Ishikawa (cell line): ENCODE results near the gene EDIL3.

Experiments
- CEBPB ChIP-seq: IDR thresholded peaks from 2 replicates; pipeline ENCODE4 v1.6.1; 2012
- CREB1 ChIP-seq: IDR thresholded peaks from 2 replicates; pipeline ENCODE4 v1.6.1; 2012; ENCODE audit warnings: low read depth
- EGR1 ChIP-seq: IDR thresholded peaks from 2 replicates; pipeline ENCODE4 v1.6.1; 2012
- EP300 ChIP-seq: IDR thresholded peaks from 2 replicates; pipeline ENCODE4 v1.6.1; 2012; ENCODE audit warnings: borderline replicate concordance
- FOXM1 ChIP-seq: IDR thresholded peaks from 2 replicates; pipeline ENCODE4 v1.6.1; 2012; ENCODE audit warnings: low read depth, borderline replicate concordance
- NFIC ChIP-seq: IDR thresholded peaks from 2 replicates; pipeline ENCODE4 v1.6.1; 2012
- RAD21 ChIP-seq: IDR thresholded peaks from 2 replicates; pipeline ENCODE4 v1.6.1; 2012; ENCODE audit warnings: low read depth
- TAF1 ChIP-seq: IDR thresholded peaks from 2 replicates; pipeline ENCODE4 v1.6.1; 2012; ENCODE audit warnings: low read depth, mild to moderate bottlenecking
- TCF12 ChIP-seq: IDR thresholded peaks from 2 replicates; pipeline ENCODE4 v1.6.1; 2012; ENCODE audit warnings: low read depth
- TEAD4 ChIP-seq: IDR thresholded peaks from 2 replicates; pipeline ENCODE4 v1.6.1; 2012
- YY1 ChIP-seq: IDR thresholded peaks from 2 replicates; pipeline ENCODE4 v1.6.1; 2012; ENCODE audit warnings: low read depth
- ZBTB7A ChIP-seq: IDR thresholded peaks from 2 replicates; pipeline ENCODE4 v1.6.1; 2012; ENCODE audit warnings: low read depth
- TF ChIP-seq, protein P1 (sequence below): IDR thresholded peaks from 2 replicates; pipeline ENCODE4 v1.6.1; 2012; ENCODE audit warnings: low read depth, mild to moderate bottlenecking
- TF ChIP-seq, protein P2 (sequence below): IDR thresholded peaks from 2 replicates; pipeline ENCODE4 v1.6.1; 2012
- TF ChIP-seq, protein P3 (sequence below): IDR thresholded peaks from 2 replicates; pipeline ENCODE4 v1.6.1; 2012

EDIL3 gene

DNA sequence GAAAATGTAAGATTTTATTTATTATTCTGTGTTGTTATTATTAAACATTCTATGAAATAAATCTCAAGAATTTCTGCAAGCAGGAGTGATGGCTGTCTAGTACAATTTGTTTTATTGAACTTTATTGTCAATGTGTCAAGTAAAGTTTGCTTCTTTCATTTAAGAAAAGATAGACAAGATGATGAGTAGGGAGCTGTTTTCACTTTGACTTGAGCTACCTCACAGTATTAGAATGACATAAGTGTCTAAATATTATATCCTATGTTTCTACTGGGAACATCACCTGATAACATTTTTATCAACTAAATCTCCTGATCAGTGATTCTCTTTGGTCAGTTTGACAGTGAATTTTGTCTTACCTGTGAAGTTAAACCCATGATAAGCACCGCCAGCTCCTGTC is 12.7 kb upstream of the EDIL3 start:
- TF ChIP-seq TCF12 (no peak), CEBPB (no peak), EP300 (no peak), RAD21 (no peak), EGR1 (no peak), CREB1 (no peak), TEAD4 (no peak), NFIC (no peak), ZBTB7A (no peak), YY1 (no peak), FOXM1 (no peak)
- TF ChIP-seq, protein P1, sequence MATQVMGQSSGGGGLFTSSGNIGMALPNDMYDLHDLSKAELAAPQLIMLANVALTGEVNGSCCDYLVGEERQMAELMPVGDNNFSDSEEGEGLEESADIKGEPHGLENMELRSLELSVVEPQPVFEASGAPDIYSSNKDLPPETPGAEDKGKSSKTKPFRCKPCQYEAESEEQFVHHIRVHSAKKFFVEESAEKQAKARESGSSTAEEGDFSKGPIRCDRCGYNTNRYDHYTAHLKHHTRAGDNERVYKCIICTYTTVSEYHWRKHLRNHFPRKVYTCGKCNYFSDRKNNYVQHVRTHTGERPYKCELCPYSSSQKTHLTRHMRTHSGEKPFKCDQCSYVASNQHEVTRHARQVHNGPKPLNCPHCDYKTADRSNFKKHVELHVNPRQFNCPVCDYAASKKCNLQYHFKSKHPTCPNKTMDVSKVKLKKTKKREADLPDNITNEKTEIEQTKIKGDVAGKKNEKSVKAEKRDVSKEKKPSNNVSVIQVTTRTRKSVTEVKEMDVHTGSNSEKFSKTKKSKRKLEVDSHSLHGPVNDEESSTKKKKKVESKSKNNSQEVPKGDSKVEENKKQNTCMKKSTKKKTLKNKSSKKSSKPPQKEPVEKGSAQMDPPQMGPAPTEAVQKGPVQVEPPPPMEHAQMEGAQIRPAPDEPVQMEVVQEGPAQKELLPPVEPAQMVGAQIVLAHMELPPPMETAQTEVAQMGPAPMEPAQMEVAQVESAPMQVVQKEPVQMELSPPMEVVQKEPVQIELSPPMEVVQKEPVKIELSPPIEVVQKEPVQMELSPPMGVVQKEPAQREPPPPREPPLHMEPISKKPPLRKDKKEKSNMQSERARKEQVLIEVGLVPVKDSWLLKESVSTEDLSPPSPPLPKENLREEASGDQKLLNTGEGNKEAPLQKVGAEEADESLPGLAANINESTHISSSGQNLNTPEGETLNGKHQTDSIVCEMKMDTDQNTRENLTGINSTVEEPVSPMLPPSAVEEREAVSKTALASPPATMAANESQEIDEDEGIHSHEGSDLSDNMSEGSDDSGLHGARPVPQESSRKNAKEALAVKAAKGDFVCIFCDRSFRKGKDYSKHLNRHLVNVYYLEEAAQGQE: no peak
- TF ChIP-seq, protein P2, sequence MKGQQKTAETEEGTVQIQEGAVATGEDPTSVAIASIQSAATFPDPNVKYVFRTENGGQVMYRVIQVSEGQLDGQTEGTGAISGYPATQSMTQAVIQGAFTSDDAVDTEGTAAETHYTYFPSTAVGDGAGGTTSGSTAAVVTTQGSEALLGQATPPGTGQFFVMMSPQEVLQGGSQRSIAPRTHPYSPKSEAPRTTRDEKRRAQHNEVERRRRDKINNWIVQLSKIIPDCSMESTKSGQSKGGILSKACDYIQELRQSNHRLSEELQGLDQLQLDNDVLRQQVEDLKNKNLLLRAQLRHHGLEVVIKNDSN: no peak

DNA sequence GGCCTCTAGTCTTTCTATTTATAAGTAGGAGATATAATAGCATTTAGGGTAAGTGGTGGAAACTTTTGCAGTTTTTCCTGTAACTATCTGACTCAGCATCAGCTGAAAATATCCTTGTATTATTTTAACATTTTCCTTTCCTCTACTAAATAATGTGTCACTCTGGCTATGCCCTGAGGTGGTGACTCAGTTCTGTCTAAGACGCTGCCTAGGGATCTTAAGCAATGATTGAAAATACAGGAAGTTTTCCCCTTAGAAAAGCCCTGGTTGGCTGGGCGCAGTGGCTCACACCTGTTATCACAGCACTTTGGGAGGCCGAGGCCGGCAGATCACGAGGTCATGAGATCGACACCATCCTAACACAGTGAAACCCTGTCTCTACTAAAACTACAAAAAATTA is 9.3 kb upstream of the EDIL3 start:
- no peak for TF ChIP-seq TAF1
- TF ChIP-seq, protein P3, sequence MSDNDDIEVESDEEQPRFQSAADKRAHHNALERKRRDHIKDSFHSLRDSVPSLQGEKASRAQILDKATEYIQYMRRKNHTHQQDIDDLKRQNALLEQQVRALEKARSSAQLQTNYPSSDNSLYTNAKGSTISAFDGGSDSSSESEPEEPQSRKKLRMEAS: no peak
- no peak for TF ChIP-seq EGR1
- TF ChIP-seq, protein P2: no peak
- no peak for TF ChIP-seq RAD21
- TF ChIP-seq TCF12: no peak
- no peak for TF ChIP-seq CREB1
- TF ChIP-seq EP300: no peak
- no peak for TF ChIP-seq CEBPB
- TF ChIP-seq FOXM1: no peak
- no peak for TF ChIP-seq NFIC
- no peak for TF ChIP-seq YY1
- TF ChIP-seq ZBTB7A: no peak
- TF ChIP-seq TEAD4: no peak
- TF ChIP-seq, protein P1: no peak

DNA sequence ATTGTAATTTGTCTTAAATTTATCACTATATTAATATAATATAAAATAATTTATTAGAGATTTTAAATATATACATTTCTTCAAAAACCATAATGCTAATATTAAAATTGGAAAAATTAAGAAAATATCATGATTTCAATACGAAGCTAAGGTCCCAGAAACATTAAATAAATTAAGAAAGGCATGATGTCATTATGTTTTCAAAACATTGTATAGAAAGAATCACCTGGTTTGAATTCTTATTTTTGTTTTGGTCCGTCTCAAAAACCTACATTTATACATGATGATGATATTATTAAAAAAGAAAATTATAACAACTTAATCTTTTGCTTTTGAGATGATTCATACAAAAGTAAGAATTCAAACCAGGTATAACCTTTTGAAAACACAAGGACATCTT is 8.2 kb upstream of the EDIL3 start:
- TF ChIP-seq TAF1 (no peak), TCF12 (no peak), CREB1 (no peak), EP300 (no peak), TEAD4 (no peak), ZBTB7A (no peak), NFIC (no peak), EGR1 (no peak), RAD21 (no peak), YY1 (no peak), FOXM1 (no peak), CEBPB (no peak)
- TF ChIP-seq, protein P3: no peak
- TF ChIP-seq, protein P2: no peak
- TF ChIP-seq, protein P1: no peak

DNA sequence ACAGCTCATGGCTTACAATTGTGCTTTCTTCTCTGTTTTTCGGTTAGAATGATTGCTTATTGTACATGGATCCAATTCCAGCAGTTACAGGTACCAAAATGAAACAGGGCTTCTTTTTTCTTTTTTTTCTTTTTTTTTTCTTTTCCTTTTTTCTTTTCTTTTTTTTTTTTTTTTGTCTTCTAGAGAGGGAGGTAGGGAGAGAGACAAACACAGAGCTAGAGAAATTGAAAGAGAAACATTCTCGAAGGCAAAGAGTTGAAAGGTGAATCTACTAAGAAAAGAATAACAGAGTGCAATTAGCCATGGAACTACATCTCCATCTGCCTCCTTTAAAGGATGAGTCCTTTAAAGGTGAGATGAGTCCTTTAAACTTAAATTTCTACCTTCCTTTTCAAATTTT is 1.0 kb upstream of the EDIL3 start:
- TF ChIP-seq, protein P3: no peak
- TF ChIP-seq ZBTB7A (no peak), FOXM1 (no peak), CREB1 (no peak), TEAD4 (no peak), NFIC (no peak), TAF1 (no peak), RAD21 (no peak), YY1 (no peak), EGR1 (no peak), EP300 (no peak), TCF12 (no peak), CEBPB (no peak)
- TF ChIP-seq, protein P2: no peak
- TF ChIP-seq, protein P1: no peak
